Cardiac fibroblast (primary cell): ENCODE results near the gene CHD5.
A peak's percentile ranks its signal among the peaks of the same experiment; 100 is the strongest.

ENCODE experiments used
- DNase-seq, 2 donors: peaks; one replicate each; pipeline versions ENCODE4 v3.0.0 to v3.0.0-alpha.2; 2010; ENCODE audit warnings: low read depth in 2 of 2
- H3K4me3 ChIP-seq, 2 donors: replicated peaks in 1 of 2; 1 replicate in 1 of 2; 2 replicates in 1 of 2; pipeline ENCODE4 v1.5.1; 2011; ENCODE audit warnings: low read depth in 2 of 2, low read length in 2 of 2, mild to moderate bottlenecking in 2 of 2, moderate library complexity in 1 of 2
- TF ChIP-seq, protein P1 (sequence below): IDR thresholded peaks from one replicate; pipeline ENCODE4 v1.5.1; 2011; ENCODE audit warnings: low read depth, mild to moderate bottlenecking, low read length, inconsistent platforms

The CHD5 gene

DNA sequence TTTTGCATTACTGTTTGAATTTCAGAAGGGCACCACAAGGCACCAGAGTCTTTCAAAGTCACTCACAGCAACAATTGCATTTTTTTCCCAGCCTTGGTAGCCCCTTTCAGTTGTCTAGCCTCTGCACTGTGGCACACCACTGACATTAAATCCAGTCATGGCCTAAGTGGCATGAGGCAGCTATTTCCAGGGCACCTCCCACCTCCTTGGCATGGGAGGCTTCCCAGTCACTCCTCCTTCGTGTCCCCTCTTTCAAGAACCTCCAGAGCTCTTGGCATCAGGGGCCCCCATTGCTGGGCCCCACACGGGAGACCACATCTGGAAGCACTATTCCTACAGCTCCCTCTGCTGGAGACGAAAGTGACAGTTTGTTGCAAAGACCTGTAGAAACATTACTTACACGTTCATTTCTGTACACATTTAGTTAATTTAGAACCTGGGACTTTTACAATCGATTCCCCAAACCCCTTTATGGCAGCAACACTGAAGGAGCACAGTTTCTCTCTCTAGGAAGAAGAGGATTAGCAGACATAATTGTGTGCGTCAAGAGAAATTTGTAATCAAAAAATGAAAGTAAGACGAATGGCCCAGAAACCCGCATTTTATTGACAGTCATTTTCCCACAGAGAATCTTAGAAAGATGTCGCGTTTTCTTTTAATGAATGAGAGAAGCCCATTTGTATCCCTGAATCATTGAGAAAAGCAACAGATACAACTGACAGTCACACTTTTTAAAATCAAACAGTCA is 5.7 kb upstream of the CHD5 start:
- peak; percentile 56 for DNase-seq
- no peak overlapping the region for H3K4me3 ChIP-seq
- TF ChIP-seq, protein P1, sequence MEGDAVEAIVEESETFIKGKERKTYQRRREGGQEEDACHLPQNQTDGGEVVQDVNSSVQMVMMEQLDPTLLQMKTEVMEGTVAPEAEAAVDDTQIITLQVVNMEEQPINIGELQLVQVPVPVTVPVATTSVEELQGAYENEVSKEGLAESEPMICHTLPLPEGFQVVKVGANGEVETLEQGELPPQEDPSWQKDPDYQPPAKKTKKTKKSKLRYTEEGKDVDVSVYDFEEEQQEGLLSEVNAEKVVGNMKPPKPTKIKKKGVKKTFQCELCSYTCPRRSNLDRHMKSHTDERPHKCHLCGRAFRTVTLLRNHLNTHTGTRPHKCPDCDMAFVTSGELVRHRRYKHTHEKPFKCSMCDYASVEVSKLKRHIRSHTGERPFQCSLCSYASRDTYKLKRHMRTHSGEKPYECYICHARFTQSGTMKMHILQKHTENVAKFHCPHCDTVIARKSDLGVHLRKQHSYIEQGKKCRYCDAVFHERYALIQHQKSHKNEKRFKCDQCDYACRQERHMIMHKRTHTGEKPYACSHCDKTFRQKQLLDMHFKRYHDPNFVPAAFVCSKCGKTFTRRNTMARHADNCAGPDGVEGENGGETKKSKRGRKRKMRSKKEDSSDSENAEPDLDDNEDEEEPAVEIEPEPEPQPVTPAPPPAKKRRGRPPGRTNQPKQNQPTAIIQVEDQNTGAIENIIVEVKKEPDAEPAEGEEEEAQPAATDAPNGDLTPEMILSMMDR: peak; percentile 52

DNA sequence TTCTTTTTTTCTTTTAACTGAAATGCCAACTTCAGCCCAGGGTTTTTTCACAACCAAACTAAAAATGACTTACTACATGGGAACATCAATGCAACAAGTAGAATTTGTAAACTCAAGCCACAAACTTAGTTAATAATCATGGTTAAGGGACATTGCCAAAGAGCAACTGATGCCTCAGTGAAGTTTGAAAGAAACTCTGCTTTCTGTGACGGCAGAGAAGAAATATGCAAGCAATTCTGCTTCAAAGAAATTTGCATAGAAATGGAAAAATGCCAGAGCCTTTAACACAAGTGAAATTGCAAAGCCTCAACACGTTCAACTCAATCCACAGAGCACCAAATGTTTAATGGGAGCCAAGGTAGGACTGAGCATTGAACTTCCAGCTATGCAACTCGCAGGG is 5.0 kb upstream of the CHD5 start:
- TF ChIP-seq, protein P1: no peak
- H3K4me3 ChIP-seq: no peak overlapping the region
- peak; percentile 70 to 81 for DNase-seq

DNA sequence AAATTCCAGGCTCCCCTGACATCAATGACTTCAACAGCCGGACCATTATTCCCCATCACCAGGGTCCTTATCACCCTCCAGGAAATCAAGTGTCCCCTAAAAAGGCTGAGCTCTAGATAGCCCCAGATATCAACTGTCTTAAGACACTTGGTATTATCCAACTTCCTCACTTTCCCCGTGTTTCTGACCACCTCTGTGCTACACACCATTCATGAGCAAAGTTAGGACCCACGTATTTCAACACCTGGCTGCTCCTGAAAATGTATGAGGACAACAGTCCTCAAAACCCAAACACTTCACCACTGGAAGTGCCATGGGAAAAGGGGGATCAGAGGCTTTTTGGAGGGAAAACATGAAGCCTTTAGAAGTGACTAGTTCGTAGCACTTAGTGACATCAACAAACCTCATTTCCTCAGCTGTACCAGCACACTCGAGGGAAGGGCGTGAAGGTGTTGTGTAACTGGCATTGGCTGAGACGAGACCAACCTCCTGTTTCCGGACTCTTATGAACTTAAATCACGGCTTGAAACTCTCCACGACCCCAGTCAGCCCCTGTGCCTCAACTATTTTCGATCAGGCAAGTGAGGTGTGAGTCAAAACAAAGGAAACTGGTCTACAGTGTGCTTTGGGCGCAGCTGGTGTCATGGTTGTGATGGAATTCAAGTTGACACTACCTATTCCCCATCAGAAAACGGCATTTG is 4.1 kb upstream of the CHD5 start:
- no peak for DNase-seq
- H3K4me3 ChIP-seq: no peak overlapping the region
- TF ChIP-seq, protein P1: no peak

DNA sequence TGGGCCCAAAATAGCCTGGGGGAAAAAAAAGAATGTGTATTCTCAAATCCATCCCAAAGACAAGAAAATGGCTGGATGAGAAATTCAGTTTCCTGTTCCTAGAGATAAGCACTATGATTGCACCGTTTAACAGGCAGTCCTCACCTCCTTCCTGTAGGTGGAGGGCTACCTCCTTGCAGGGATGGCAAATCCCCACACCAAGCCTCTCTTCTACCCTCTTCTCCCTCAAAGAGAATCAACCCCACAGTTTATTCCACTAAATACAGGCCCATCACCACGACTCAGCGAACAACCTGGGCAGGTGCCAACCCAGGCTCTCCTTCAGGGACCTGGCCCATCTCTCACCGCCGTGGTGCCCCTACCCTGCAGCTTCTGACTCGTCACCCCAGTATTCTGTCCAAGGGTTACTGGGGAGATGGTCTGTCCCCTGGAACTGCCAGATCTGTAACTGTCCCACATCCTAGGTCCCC is 3.4 kb upstream of the CHD5 start:
- no peak overlapping the region for H3K4me3 ChIP-seq
- DNase-seq: no peak
- TF ChIP-seq, protein P1: peak; percentile 7

DNA sequence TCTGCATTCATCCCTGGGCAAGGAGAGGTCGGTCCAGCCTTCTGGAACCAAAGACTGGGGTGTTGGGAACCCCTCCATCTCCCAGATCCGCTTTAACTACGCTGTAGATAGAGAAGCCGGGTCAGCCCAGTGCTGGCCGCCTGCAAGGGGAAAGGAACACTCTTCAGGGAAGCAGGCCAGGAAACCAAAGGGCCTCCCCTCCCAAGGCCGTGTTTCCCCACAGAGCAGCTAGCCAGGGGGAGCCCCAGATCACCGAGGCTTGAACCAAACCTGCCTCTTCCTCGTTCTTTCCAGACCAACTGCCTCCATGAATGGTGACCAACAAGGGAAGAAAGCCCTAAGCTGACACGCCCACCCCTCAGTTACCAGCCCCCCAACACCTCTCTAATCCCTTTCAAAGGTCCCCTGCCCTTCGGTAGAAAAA is 1.2 kb upstream of the CHD5 start:
- TF ChIP-seq, protein P1: no peak
- no peak for DNase-seq
- no peak overlapping the region for H3K4me3 ChIP-seq

DNA sequence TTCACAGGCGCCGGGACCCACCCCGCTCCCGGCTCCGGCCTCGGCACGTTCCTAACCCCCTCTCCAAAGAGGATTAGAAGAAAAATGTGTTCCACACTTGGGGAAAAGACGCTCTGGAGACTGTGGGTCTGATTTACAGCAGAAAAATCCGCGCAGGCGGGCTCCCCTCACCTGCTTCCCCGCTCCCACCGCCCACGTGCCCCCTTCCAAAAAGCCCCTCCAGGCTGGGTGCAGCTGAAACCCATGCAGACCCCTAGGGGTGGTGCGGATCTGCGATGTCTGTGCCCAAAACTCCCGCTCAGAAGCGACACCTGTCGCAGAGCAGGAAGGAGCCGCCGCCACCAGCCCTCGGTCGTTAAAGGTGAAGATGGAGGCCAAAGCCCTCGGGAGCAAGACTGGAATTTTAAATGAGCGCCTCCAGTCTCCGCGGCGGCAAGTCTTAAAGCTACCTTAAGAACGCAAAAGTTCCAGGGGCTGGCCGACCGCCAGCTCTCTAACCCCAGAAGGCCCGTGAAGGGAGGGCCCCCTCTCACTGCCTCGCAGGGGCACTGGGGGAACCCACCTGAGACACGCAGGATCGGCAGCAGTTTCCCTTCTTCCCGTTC is 688 bp upstream of the CHD5 start:
- TF ChIP-seq, protein P1: no peak
- no peak for DNase-seq
- H3K4me3 ChIP-seq: no peak overlapping the region
